ENCODE data around the gene CCDC78. TPM values are rescaled to one million over a fixed set of nuclear protein-coding genes. Genes with fewer than 3 reads are reported as not detected.

Gene CCDC78
- total RNA-seq, 2 experiments from 2014 or later, result 1.2 to 2.7 TPM

DNA sequence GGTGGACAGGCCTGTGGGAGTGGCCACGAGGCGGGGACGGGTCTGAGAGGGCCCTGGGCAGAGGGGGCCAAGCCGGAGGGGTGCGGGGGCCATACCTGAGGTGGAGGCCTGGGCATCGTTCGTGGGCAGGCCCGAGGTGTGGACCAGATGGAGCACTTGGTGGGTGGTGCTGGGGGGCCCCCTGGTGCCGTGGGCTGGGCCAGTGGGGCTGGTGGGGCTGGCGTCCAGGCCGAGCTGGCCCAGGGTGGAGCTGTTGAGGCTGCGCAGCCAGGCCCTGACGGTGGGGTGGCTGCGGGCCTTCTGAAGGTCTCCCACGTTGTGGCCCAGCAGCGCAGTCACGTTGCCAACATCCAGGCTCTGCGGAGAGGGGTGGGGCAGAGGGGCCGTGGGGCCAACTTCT lies 43.7 kb upstream of the CCDC78 start:
- TF ChIP-seq, protein P1, sequence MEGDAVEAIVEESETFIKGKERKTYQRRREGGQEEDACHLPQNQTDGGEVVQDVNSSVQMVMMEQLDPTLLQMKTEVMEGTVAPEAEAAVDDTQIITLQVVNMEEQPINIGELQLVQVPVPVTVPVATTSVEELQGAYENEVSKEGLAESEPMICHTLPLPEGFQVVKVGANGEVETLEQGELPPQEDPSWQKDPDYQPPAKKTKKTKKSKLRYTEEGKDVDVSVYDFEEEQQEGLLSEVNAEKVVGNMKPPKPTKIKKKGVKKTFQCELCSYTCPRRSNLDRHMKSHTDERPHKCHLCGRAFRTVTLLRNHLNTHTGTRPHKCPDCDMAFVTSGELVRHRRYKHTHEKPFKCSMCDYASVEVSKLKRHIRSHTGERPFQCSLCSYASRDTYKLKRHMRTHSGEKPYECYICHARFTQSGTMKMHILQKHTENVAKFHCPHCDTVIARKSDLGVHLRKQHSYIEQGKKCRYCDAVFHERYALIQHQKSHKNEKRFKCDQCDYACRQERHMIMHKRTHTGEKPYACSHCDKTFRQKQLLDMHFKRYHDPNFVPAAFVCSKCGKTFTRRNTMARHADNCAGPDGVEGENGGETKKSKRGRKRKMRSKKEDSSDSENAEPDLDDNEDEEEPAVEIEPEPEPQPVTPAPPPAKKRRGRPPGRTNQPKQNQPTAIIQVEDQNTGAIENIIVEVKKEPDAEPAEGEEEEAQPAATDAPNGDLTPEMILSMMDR (IDR thresholded peaks at IDR 0.05), result no peak
- no peaks in the 10 kb centered on the region for H3K36me3 Mint-ChIP-seq (ENCODE audit: low read depth)
- no peak overlapping the region for H3K27ac Mint-ChIP-seq
- DNase-seq (peak in 1 of 14 experiments; percentile 11), ATAC-seq (ENCODE audit: poor library complexity) (no peak)
- H3K9me3 Mint-ChIP-seq, result no peaks in the 10 kb centered on the region
- ChIA-PET POLR2A (no interaction called here), CTCF (no interaction called here)
- Histone ChIP-seq H3K4me3 (ENCODE audit: low read length) (no peak overlapping the region), H3K27ac (ENCODE audit: low read depth in 1 of 2, low read length in 2 of 2) (no peak overlapping the region), H3K36me3 (ENCODE audit: insufficient read depth, low read length) (no peaks in the 10 kb centered on the region), H3K27me3 (ENCODE audit: control insufficient read depth in 1 of 2, insufficient read depth in 2 of 2, low read length in 2 of 2) (peaks cover 0 to 2% of the 10 kb centered on the region in 2 experiments), H3K4me1 (ENCODE audit: insufficient read depth, low read length) (no peaks in the 10 kb centered on the region), H3K9me3 (ENCODE audit: control insufficient read depth in 1 of 2, insufficient read depth in 1 of 2, low read length in 2 of 2) (no peaks in the 10 kb centered on the region)
- no peak overlapping the region for H3K4me3 Mint-ChIP-seq
- intact Hi-C loops (cut with DNase I, micrococcal nuclease), result no loop called here
- no peaks in the 10 kb centered on the region for H3K4me1 Mint-ChIP-seq (ENCODE audit: low read depth)
- no peaks in the 10 kb centered on the region for H3K27me3 Mint-ChIP-seq

- DNase-seq (peak in 1 of 14 experiments; percentile 7), ATAC-seq (ENCODE audit: poor library complexity) (no peak)
- no peaks in the 10 kb centered on the region for H3K9me3 Mint-ChIP-seq
- TF ChIP-seq, protein P1 (IDR thresholded peaks at IDR 0.05), result no peak
- CTCF ChIA-PET, result no interaction called here
- no peaks in the 10 kb centered on the region for H3K9me3 ChIP-seq (ENCODE audit: control insufficient read depth in 1 of 2, insufficient read depth in 1 of 2, low read length in 2 of 2)
- POLR2A ChIA-PET, result no interaction called here
- intact Hi-C loops (cut with DNase I, micrococcal nuclease), result no loop called here
- no peaks in the 10 kb centered on the region for H3K4me1 Mint-ChIP-seq (ENCODE audit: low read depth)
- H3K27ac Mint-ChIP-seq, result no peak overlapping the region
- H3K36me3 Mint-ChIP-seq (ENCODE audit: low read depth), result no peaks in the 10 kb centered on the region
- no peak overlapping the region for H3K4me3 ChIP-seq (ENCODE audit: low read length)
- peaks cover 0 to 2% of the 10 kb centered on the region in 2 experiments for H3K27me3 ChIP-seq (ENCODE audit: control insufficient read depth in 1 of 2, insufficient read depth in 2 of 2, low read length in 2 of 2)
- no peaks in the 10 kb centered on the region for H3K4me1 ChIP-seq (ENCODE audit: insufficient read depth, low read length)
- no peak overlapping the region for H3K27ac ChIP-seq (ENCODE audit: low read depth in 1 of 2, low read length in 2 of 2)
- no peak overlapping the region for H3K4me3 Mint-ChIP-seq
- no peaks in the 10 kb centered on the region for H3K36me3 ChIP-seq (ENCODE audit: insufficient read depth, low read length)
- no peaks in the 10 kb centered on the region for H3K27me3 Mint-ChIP-seq
Measured at GRCh38 chr16:769184-769784, 43.0 kb upstream of the CCDC78 start.

DNA sequence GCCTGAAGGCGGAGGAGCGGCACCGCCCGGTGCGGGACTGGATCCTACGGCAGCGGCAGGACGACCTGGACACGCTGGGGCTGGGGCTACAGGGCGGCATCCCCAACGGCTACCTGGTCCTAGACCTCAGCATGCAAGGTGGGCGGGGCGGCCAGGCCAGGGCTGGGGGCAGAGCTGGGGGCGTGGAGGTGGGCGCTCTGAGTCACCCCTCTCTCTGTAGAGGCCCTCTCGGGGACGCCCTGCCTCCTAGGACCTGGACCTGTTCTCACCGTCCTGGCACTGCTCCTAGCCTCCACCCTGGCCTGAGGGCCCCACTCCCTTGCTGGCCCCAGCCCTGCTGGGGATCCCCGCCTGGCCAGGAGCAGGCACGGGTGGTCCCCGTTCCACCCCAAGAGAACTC lies 42.2 kb upstream of the CCDC78 start:
- no peaks in the 10 kb centered on the region for H3K36me3 ChIP-seq (ENCODE audit: insufficient read depth, low read length)
- Mint-ChIP-seq H3K4me1 (ENCODE audit: low read depth) (no peaks in the 10 kb centered on the region), H3K9me3 (no peaks in the 10 kb centered on the region), H3K27me3 (no peaks in the 10 kb centered on the region), H3K4me3 (no peak overlapping the region), H3K27ac (no peak overlapping the region), H3K36me3 (ENCODE audit: low read depth) (no peaks in the 10 kb centered on the region)
- no peaks in the 10 kb centered on the region for H3K4me1 ChIP-seq (ENCODE audit: insufficient read depth, low read length)
- H3K4me3 ChIP-seq (ENCODE audit: low read length), result no peak overlapping the region
- no peaks in the 10 kb centered on the region for H3K9me3 ChIP-seq (ENCODE audit: control insufficient read depth in 1 of 2, insufficient read depth in 1 of 2, low read length in 2 of 2)
- ATAC-seq (ENCODE audit: poor library complexity) (no peak), DNase-seq (peak in 1 of 14 experiments; percentile 19)
- ChIA-PET POLR2A (no interaction called here), CTCF (no interaction called here)
- no peak overlapping the region for H3K27ac ChIP-seq (ENCODE audit: low read depth in 1 of 2, low read length in 2 of 2)
- intact Hi-C loops (cut with DNase I, micrococcal nuclease), result no loop called here
- peaks cover 0 to 2% of the 10 kb centered on the region in 2 experiments for H3K27me3 ChIP-seq (ENCODE audit: control insufficient read depth in 1 of 2, insufficient read depth in 2 of 2, low read length in 2 of 2)
- TF ChIP-seq, protein P1 (IDR thresholded peaks at IDR 0.05), result no peak
